GM13977 (cell line): ENCODE results near the gene VWA3A.
"Not testable (repeated sequence)": the region's sequence is repeated elsewhere in the genome, so short reads cannot be mapped to it uniquely, and the experiment has no call there.

Source experiments
- DNase-seq: peaks from one replicate; pipeline ENCODE4 v3.0.0; 2012; ENCODE audit warnings: low spot score
- in situ Hi-C: fragments of 300-500 bp; cut with MboI; formaldehyde crosslinking; loops from one replicate; pipeline ENCODE4 v1.12.0; 2022; ENCODE audit warnings: low sequenced_read_pairs, low pct_unique_long_range_greater_than_20kb, mixed read lengths, inconsistent platforms; ENCODE audit not compliant: unreplicated experiment
- TF ChIP-seq, protein P1 (sequence below): IDR thresholded peaks from 2 replicates; pipeline ENCODE4 v1.5.1; 2012; ENCODE audit warnings: mild to moderate bottlenecking, control low read depth; ENCODE audit not compliant: insufficient read depth; ENCODE audit errors: extremely low read depth, missing control alignments

Gene VWA3A

DNA sequence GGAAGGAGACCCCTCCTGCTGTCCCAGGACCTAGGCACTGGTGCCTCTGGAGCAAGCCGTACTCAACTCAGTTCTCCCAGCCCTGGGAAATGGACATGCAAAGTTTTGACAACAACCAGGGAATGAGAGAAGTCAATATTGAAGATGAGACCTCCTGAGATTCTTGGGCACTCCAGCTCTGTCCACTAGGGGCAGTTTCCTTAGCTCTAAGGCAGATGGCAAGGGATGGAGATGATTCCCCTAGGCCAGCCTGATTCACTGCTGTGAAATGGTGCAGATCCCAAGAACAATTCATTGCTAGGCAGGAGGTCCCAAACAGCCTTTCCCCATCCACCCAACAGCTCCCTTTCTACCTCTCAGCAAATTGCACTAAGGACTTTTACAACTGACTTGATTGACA lies 49.4 kb downstream of the VWA3A start:
- in situ Hi-C loops, result no loop called here
- no peak for DNase-seq
- TF ChIP-seq, protein P1, sequence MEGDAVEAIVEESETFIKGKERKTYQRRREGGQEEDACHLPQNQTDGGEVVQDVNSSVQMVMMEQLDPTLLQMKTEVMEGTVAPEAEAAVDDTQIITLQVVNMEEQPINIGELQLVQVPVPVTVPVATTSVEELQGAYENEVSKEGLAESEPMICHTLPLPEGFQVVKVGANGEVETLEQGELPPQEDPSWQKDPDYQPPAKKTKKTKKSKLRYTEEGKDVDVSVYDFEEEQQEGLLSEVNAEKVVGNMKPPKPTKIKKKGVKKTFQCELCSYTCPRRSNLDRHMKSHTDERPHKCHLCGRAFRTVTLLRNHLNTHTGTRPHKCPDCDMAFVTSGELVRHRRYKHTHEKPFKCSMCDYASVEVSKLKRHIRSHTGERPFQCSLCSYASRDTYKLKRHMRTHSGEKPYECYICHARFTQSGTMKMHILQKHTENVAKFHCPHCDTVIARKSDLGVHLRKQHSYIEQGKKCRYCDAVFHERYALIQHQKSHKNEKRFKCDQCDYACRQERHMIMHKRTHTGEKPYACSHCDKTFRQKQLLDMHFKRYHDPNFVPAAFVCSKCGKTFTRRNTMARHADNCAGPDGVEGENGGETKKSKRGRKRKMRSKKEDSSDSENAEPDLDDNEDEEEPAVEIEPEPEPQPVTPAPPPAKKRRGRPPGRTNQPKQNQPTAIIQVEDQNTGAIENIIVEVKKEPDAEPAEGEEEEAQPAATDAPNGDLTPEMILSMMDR, result peak; percentile 38

DNA sequence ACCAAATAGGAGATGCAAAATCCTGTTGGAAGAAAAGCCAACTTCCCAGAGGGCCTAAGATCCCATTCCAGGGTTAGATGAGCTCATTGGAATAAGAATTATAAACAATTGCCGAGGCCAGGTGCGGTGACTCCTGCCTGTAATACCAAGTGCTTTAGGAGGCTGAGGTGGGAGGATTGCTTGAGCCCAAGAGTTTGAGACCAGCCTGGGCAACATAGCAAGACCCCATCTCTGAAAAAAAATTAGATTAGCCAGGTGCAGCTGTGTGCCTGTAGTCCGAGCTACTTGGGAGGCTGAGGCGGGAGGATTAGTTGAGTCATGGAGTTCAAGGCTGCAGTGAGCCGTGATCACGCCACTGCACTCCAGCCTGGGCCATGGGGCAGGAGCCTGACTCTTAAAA lies 52.2 kb downstream of the VWA3A start:
- in situ Hi-C loops, result no loop called here
- TF ChIP-seq, protein P1, result no peak
- DNase-seq, result no peak

DNA sequence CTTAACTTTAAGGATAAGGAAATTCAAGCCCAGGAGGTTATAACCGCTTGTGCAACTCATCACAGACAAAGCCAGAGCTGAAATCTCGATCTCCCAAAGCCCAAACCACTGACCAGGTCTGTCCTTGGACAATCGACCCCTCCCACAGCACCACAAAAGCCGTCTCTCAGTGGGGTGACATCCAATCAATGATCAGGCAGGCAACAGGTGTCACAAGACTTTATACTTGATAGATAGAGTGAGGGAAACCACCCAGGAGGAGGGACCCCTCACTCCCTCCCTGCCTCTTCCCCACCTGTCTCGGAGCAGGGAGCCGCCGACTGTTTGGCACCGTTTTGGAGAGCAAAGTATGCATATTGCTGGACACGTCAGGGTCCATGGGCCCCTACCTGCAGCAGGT lies 55.5 kb downstream of the VWA3A start:
- in situ Hi-C loops, result no loop called here
- TF ChIP-seq, protein P1, result no peak
- no peak for DNase-seq

DNA sequence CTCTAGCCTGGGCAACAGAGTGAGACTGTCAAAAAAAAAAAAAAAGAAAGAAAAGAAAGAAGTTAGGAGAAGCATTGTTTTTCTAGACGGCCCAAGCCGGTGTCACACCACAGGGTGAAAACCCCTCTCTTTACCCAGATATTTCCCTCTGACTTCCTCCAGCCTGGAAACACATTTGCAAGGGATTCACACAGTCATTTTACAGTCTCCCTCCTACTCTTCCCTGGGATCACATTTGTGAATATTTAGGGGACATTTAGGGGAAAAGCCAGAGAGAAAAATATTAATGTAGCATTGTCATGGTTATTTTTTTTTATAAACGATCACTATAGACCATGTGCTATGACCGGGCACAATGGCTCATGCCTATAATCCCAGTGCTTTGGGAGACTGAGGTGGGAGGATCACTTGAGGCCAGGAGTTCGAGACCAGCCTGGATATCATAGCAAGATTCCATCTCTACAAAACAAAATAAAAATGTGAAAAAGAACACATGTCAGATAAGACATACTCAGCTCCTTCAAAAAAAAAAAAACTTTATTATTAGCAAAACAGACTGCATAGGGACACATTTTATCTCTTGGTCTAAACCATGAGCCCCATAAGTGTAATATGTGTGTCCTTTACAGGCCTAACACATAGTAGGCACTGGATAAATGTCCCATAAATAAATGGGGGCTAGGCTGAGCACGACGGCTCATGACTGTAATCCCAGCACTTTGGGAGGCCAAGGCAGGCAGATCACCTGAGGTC lies 59.1 kb downstream of the VWA3A start:
- DNase-seq, result no peak
- in situ Hi-C loops, result no loop called here
- TF ChIP-seq, protein P1, result no peak

DNA sequence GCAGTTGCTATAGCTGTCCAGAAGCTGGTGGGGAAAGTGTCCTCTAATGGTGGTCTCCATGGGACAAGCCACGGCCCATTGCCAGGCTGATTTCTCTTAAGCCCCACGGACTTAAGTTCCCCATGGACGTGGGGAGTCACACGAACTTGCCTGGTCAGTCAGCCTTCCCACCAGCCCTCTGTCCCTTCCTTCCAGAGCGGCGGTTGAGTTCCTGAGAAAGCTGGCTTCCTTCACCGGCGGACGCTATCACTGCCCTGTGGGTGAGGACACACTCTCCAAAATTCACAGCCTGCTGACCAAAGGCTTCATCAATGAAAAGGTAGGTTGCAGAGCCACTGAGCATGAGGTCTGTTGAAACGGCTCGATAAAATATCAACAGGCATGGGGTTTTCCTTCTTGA lies 60.0 kb downstream of the VWA3A start:
- in situ Hi-C loops, result no loop called here
- TF ChIP-seq, protein P1, result no peak
- no peak for DNase-seq

DNA sequence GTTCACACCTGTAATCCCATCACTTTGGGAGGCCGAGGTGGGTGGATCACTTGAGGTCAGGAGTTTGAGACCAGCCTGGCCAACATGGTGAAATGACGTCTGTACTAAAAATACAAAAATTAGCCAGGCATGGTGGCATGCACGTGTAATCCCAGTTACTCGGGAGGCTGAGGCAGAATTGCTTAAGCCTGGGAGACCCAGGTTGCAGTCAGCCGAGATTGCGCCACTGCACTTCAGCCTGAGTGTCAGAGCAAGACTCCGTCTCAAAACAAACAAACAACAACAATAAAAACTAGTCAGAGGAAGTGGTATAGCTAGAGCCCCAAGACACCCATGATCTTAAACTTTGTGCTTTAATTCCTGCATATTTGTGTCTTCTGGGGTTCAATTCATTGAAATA lies 60.7 kb downstream of the VWA3A start:
- DNase-seq, in situ Hi-C loops: not testable (repeated sequence)

DNA sequence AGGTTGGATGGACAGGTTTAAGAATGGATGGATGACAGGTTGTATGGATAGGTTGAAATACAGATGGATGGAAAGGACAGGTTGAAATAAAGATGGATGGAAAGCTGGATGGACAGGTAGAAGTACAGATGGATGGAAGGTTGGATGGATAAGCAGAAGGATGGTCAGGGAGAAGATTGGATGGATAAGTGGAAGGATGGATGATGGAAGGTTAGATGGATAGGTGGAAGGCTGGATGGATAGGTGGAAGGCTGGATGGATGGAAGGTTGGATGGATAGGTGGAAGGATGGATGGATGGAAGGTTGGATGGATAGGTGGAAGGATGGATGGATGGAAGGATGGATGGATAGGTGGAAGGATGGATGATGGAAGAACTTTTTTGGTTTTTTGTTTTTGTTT lies 69.1 kb downstream of the VWA3A start:
- TF ChIP-seq, protein P1, result no peak
- no peak for DNase-seq
- in situ Hi-C loops, result no loop called here
